Astrocyte of the cerebellum (primary cell): Measurements from ENCODE around the gene NEK2.
"Not testable (repeated sequence)": the region's sequence is repeated elsewhere in the genome, so short reads cannot be mapped to it uniquely, and the experiment has no call there.

Source experiments
- DNase-seq: peaks from one replicate; pipeline ENCODE4 v3.0.0-alpha.2; 2011; ENCODE audit warnings: low read depth
- H3K4me3 ChIP-seq: 2 replicates; pipeline ENCODE4 v1.5.1; 2011; ENCODE audit warnings: mild to moderate bottlenecking, low read depth, low read length, moderate library complexity
- in situ Hi-C: cut with HindIII; loops from 2 replicates; pipeline ENCODE4 v1.10.0; 2017; ENCODE audit warnings: low sequenced_read_pairs
- TF ChIP-seq, protein P1 (sequence below): IDR thresholded peaks from 2 replicates; pipeline ENCODE4 v1.5.1; 2012; ENCODE audit warnings: low read length, low read depth, moderate library complexity, mild to moderate bottlenecking; ENCODE audit errors: missing control alignments

Gene NEK2

GRCh38 chr1:211683396-211684297 is 8.2 kb upstream of the NEK2 start:
- TF ChIP-seq, protein P1, sequence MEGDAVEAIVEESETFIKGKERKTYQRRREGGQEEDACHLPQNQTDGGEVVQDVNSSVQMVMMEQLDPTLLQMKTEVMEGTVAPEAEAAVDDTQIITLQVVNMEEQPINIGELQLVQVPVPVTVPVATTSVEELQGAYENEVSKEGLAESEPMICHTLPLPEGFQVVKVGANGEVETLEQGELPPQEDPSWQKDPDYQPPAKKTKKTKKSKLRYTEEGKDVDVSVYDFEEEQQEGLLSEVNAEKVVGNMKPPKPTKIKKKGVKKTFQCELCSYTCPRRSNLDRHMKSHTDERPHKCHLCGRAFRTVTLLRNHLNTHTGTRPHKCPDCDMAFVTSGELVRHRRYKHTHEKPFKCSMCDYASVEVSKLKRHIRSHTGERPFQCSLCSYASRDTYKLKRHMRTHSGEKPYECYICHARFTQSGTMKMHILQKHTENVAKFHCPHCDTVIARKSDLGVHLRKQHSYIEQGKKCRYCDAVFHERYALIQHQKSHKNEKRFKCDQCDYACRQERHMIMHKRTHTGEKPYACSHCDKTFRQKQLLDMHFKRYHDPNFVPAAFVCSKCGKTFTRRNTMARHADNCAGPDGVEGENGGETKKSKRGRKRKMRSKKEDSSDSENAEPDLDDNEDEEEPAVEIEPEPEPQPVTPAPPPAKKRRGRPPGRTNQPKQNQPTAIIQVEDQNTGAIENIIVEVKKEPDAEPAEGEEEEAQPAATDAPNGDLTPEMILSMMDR, result no peak
- in situ Hi-C loops, result no loop called here
- H3K4me3 ChIP-seq, result no peak overlapping the region
- no peak for DNase-seq

DNA sequence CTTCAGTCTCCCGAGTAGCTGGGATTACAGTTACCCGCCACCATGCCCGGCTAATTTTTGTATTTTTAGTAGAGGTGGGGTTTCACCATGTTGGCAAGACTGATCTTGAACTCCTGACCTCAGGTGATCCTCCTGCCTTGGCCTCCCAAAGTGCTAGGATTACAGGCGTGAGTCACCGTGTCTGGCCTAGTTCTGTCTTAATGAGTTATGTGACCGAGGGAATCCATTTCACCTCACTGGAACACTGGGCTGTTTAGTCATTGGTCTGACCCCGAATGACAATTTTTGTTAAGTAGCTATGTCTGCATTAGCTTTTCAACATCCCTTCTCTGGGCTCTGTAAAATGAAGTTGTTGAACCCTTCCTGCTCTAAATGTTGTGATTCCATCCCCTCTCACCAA is 6.8 kb upstream of the NEK2 start:
- in situ Hi-C loops, DNase-seq, H3K4me3 ChIP-seq: not testable (repeated sequence)

DNA sequence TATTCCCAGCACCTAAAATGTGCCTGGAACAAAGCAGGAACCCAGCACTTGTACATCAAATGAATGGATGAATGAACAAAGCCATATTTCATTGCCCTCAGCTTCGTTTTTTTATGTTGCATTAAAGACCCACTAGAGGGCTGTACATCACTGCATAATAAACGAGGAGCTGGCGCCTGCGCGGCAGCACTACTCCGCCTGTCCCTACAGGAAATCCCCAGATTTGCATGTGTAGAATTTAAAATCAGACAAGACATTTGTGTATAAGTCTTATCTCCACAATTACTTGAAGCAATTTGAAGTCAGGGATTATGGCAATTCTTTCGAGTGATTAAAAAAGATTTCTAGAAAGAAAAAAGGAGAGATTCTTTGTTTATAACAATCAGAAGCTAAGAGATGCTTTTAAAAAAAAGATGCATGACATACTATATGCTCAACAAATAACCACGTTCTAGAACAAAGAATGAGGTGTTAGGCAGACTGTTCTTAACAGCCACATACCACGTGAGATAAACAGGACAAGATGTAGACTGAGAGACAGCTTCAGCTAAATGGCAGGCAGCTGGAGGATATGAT is 5.4 kb upstream of the NEK2 start:
- TF ChIP-seq, protein P1, result peak; percentile 73
- peak; percentile 80 for DNase-seq
- in situ Hi-C loops, result no loop called here
- H3K4me3 ChIP-seq, result no peak overlapping the region

GRCh38 chr1:211677659-211678058 is 2.2 kb upstream of the NEK2 start:
- DNase-seq, result no peak
- TF ChIP-seq, protein P1, result no peak
- in situ Hi-C loops, result no loop called here
- no peak overlapping the region for H3K4me3 ChIP-seq

DNA sequence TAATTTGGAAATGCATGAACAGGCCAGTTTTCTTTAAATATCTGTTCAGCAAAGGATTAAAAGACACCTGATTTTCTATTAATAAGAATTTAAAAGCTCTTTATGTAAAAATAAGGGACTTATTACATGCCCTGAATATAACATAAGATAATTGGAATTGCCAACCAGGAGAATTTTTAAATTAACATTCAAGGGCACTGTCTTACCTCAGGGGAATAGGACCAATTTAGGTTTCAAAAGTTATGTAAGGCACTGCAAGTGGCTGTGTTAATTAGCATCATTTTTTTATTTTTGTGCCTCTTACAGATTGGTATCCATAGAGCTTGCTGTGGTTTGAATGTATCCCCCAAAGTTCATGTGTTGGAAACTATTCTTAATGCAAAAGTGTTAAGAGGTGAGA is 1.3 kb upstream of the NEK2 start:
- TF ChIP-seq, protein P1, result no peak
- no peak overlapping the region for H3K4me3 ChIP-seq
- no peak for DNase-seq
- in situ Hi-C loops, result no loop called here

- H3K4me3 ChIP-seq, result peak overlapping the region; percentile 73
- TF ChIP-seq, protein P1, result no peak
- in situ Hi-C loops, result no loop called here
- no peak for DNase-seq
These were observed 724 bp upstream of the NEK2 start for GRCh38 chr1:211676106-211676583.

GRCh38 chr1:211667065-211667617 is 8.3 kb downstream of the NEK2 start:
- no peak for DNase-seq
- TF ChIP-seq, protein P1, result no peak
- in situ Hi-C loops, result no loop called here
- H3K4me3 ChIP-seq, result no peak overlapping the region
